NOMO-1 treated with dmso at 0.1 percent for 144 hours (cell line): ENCODE results near the gene ZRANB1.
"Not testable (repeated sequence)": the region's sequence is repeated elsewhere in the genome, so short reads cannot be mapped to it uniquely, and the experiment has no call there.

ENCODE experiments used
- DNase-seq: peaks from one replicate; lab custom pipeline; 2025; ENCODE audit not compliant: unreplicated experiment; lab: John Stamatoyannopoulos, UW

ZRANB1 gene

DNA sequence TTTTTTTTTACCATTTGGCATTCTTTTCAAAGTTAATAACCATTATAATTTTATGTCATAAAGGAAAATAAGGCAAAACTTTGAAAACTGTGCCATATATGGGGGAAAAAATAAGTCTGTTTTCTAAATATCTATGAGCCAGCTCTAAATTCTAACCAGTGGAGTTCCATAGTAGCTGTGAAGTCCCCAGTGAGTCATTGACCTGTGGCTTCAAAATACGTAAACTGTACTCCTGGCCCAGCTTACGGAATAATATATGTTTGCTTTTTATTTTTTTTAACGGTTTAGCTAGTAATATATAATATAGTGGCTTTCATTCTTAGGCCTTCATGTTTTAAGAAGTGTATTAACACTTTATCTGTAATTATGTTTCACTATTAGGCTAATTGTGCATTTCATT lies 20.5 kb downstream of the ZRANB1 start:
- DNase-seq = no peak

DNA sequence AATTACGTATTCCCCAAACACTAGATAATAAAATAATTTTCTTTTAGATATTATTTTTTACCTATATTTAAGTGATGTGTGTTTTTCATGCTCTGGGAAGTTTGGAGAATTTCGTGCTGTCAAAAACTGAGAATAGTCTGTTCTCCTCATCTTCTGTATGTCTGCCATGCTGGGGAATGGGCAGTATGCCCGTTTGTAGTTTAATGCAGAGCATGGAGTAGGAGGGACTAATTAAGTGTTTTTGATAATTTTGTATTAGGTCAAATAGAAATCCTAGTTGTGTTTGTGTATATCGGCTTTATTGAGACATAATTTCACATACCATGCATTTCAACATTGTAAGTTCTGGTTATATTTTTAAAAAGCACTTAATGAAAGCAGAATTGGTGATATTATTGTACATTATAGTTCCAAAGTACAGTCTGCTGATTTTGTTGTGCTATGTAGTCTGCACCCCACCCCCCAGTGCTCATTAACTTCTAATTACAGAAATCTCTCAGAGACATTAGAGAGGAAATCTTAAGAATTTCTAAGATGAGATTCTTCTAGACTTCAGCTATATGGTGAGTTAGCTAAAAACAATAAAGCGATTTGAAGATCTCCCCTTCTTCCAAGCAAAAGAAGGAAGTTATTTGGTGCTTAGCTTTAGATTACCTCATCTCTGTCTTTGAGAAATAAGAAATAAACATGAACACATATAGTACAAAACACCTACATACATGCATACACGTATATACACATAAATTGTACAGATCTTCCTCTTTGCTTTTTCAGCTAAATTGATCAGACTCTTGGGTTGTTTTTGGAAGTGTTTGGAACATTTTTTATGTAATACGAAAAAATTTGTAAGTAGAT lies 22.2 kb downstream of the ZRANB1 start:
- DNase-seq = no peak

- no peak for DNase-seq
Observed at GRCh38 chr10:124966008-124966407, 24.1 kb downstream of the ZRANB1 start.

DNA sequence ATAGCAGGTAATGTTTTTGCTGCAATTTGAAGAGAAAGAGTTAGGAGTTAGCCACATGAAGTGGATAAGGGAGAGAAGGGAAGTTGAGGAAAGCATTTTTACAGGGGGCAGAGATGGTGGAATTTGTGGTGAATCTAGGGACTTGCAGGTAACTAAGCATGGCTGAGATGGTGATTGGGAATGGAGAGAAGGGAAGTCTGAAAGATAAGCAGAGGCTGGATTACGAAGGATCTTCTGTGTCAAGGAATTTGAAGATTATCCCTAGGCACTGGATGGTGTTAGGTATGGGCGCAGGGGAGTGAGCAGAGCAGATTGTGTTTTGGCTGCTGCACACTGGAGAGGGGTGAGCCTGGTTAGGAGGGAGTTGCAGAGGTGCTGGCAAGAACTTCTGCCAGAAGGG lies 25.3 kb downstream of the ZRANB1 start:
- DNase-seq = no peak

- DNase-seq = no peak
Observed at GRCh38 chr10:124971276-124971675, 29.4 kb downstream of the ZRANB1 start.

- no peak for DNase-seq
Observed at GRCh38 chr10:124972637-124973036, 30.7 kb downstream of the ZRANB1 start.

DNA sequence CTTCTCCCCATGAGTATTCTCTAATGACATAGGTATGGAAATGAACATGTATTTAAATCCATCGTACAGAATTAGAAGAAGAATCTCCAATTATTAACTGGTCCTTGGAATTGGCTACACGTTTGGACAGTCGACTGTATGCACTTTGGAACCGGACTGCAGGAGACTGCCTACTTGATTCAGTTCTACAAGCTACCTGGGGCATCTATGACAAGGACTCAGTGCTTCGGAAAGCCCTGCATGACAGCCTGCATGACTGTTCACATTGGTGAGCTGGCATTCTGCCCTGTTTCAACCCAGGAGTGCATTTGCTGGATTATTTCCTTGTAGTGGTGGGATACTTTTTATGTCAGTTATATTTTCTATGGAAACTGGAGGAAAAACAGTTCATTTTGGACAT lies 32.2 kb downstream of the ZRANB1 start:
- no peak for DNase-seq

DNA sequence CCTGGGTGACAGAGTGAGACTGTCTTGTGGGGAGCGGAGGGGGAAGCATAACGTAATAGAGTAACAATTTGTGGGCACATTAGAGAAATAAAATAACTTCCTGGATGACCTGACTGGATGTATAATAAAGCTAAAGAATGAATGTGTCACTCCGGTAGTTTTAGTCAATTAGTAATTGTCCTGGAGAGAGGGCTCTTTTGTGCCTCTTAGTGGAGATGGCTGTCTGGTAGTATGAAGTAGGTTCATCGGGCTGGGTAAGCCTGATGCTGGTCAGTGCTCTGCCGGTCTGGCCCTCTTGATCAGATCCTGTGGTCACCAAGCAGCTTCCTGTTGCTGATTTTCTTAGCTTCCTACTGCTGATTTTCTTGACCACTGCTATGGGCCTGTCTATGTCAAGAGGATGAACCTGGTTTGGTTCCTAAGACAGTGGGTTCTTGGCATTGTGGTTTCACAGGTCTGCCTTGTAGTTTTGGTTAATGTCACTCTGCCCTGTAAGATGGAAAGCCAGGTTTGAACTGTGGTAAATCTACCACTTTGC lies 34.1 kb downstream of the ZRANB1 start:
- no peak for DNase-seq

GRCh38 chr10:124977161-124977560 lies 35.2 kb downstream of the ZRANB1 start:
- DNase-seq = no peak

DNA sequence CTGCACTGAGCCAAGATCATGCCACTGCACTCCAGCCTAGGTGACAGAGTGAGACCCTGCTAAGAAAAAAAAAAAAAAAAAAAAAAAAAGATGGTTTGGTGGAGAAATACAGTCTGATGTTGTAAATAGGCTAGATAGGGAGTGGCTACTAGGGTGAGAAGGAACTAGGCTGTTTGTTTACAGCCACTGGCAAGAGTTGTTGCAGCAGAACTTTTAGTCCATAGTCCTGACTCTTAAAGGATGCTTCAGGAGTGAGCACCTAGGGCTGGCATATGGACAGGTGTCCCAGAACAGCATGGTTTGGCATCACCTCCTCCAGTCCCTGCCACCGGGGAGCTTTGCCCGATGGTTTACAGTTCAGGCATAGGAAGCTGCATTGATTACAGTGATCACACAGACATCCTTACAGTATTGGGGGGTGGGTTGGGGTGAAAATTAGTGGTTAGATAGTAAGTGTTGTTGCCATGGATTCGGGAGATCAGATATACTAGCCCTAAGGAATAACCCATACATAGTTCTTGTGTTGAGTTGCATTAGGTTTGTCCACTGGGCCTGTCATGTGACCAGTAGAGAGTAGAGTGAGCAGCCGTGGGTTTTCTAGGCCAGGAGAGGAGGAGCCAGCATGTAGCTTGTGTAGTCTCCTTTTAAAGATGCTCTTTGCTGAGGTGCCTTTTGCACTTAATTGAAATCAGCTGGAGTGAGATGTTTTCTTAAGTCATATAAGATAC lies 35.9 kb downstream of the ZRANB1 start:
- DNase-seq = no peak

DNA sequence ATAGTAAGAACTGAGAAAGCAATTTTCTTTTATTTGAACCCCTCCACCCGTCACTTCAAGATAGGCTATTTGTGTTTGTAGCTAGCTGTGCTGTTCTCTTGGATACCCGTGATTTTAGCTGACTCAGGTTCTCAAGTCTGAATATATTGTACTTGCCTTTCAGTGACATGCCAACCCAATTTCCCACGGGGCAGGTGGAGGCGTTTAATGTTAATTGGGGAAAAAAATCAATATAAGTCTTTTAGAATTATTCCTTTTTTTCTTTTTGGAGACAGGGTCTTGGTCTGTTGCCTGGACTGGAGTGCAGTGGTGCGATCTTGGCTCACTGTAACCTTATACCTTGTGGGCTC lies 36.4 kb downstream of the ZRANB1 start:
- no peak for DNase-seq

DNA sequence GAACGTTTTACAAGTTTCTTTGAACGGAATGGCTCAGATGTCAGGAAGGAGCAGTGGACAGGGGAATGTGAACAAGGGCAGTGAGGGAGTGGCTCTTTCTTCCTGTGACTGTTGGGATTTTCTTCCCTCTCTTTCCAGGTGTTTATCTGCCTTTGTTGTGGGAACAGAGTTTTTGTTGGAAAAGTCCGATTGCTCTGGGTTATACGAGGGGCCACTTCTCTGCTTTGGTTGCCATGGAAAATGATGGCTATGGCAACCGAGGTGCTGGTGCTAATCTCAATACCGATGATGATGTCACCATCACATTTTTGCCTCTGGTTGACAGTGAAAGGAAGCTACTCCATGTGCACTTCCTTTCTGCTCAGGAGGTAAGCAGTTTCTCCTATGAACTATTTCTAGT lies 41.4 kb downstream of the ZRANB1 start:
- no peak for DNase-seq

DNA sequence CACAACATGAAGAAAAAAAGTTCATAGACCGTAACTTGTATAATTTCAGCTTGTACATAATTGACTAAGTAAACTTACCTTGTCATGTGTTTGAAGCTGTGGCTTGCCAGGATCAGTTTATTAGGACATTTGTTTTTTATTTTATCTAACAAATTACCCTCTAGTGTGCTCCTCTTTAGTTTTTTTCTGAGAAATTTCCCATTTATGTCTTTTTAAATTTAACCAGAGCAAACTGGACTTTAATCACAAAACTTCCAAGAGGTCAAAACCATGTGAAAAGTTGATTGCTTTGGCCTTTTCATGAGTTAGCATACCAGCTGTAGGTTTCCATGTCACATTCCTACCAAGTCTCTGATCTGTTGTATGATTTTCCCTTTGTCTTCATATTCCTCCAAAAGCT lies 42.5 kb downstream of the ZRANB1 start:
- DNase-seq = no peak

DNA sequence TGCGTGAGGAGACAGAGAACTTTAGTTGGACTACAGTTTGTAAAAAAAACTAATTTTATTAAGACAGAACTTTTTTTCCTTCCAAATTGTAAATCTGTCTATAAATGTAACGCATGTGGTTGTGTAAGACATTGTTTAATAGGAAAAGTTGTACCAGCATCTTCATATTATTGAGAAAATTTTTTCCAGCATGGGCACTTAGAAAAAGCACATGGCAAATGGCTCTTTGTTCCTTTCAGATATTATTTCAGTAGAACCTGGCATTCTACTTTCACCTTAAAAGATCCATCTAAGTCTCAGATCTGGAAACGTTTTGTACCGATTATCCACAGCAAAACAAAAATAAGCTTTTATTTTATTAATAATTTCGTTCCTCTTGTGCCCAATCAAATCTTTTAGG lies 43.2 kb downstream of the ZRANB1 start:
- no peak for DNase-seq

DNA sequence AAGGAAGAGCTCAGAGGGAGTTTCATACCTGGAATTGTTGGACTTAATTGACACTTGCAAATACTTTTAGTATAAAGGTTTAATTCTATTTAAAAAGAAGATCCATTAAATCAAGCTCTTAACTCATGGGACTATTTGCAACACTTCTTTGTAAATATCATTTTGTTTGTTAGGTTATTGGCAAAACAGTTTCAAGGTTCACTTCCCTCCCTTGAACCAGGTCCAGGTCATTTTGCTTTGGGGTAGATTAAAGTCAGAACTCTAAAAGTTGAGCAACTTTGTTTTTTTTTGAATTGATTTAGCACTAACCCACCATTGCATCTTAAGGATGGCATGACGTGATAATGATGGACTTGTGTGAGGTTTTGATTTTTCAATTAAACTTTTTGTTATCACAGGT lies 45.9 kb downstream of the ZRANB1 start:
- no peak for DNase-seq

GRCh38 chr10:124988753-124989152 lies 46.8 kb downstream of the ZRANB1 start:
- DNase-seq = not testable (repeated sequence)

DNA sequence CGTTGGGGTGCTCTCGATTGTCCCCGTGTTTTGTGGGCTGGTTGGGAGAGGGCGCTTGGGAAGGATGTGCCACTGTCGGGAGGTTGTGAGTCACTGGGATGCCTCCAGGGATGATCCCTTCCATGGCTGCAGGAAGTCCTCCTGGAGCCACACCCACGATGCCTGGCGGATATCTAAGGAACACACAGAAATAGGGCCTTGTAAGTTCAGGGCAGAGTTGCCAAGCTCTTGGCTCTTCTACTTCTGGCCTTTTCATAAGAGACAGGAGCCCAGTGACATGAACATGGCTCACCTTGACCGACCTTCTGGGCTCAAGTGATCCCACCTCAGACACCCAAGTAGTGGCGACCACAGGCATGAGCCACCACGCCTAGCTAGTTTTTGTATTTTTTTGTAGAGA lies 47.6 kb downstream of the ZRANB1 start:
- DNase-seq = no peak

- DNase-seq = no peak
Observed at GRCh38 chr10:124990671-124991625, 49.0 kb downstream of the ZRANB1 start.

DNA sequence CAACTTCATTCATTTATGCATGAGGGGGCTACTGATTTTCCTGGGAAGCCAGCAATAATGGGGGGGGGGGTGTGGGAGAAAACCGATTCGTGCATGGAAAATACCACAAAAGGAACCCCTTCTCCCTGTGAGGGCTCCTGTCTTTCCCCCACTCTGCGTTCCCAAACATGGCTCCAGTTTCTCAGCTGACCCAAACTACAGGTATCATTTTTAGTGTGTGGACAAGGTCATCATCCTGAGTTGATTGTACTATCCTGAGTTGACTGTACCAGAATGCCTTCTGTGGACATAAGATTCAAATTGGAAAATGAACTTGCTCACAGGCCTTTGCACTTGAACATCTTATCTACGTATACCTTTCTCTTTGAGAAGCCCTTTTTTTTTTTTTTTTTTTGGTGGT lies 49.9 kb downstream of the ZRANB1 start:
- no peak for DNase-seq

DNA sequence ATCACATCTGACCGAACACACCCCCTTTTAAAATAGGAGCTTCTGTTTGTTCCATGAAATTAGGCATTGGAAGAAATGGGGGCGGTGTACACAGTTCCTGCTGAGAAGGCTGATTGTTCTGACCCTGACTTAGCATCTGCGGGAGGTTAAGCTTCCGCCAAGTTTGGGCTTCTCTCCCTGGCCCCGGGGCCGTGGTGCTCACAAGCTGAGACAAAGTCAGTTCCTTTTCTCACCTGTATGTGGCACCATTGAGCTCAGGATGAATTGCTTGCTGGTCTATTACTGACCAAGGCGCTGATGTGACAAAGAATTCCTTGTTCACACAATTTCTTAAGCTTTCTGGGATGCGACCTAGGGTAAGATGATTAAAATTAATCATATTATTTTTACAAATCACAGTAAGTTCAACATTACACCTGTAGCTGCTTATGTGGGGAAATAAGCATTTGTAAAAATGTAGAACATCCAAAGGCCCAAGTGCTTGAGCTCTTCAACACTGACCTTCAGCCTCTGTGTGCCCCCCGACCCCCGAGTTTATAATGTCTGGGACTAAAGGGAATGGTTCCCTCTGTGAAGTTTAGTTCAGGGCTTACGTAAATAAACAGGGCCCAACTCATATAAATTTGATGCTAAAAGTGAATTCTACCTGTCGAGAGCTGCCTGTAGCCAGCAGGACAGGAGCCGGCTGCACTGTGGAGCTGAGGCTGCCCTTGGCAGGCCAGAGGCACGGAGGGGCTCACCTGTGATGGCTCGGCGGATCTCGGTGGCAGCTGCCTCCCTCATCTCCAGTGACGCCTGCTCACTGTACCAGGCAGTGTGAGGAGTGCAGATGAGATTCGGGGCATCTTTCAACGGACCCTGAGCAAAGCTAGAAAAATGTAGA lies 50.8 kb downstream of the ZRANB1 start:
- DNase-seq = no peak
